GM12891 (cell line): ENCODE results near the gene SYNPO2.

Experiments used
- DNase-seq: peaks from one replicate; pipeline ENCODE4 v3.0.0; 2011; ENCODE audit warnings: low spot score; ENCODE audit not compliant: insufficient read length
- FAIRE-seq: peaks from 2 replicates; lab custom pipeline; 2011; peaks lifted over from hg19 to GRCh38; lab: Jason Lieb, UNC
- PAX5 ChIP-seq: IDR thresholded peaks from 2 replicates; pipeline ENCODE4 v1.6.1; 2011; ENCODE audit warnings: low read length, moderate library complexity, mild to moderate bottlenecking; ENCODE audit not compliant: insufficient read depth, severe bottlenecking
- POLR2A ChIP-seq: IDR thresholded peaks from 2 replicates; pipeline ENCODE4 v1.6.1; 2011; ENCODE audit warnings: low read depth, low read length, control low read depth
- POLR2AphosphoS5 ChIP-seq: IDR thresholded peaks from 2 replicates; pipeline ENCODE4 v1.6.1; 2011; ENCODE audit warnings: low read depth, low read length, control low read depth
- POU2F2 ChIP-seq: IDR thresholded peaks from 2 replicates; pipeline ENCODE4 v1.6.1; 2011; ENCODE audit warnings: low read depth, mild to moderate bottlenecking, control low read depth, low read length, moderate library complexity
- SPI1 ChIP-seq: IDR thresholded peaks from 2 replicates; pipeline ENCODE4 v1.6.1; 2011; ENCODE audit warnings: low read depth, low read length, control low read depth
- TAF1 ChIP-seq: IDR thresholded peaks from 2 replicates; pipeline ENCODE4 v1.6.1; 2011; ENCODE audit warnings: low read depth, low read length, control low read depth

SYNPO2 gene

DNA sequence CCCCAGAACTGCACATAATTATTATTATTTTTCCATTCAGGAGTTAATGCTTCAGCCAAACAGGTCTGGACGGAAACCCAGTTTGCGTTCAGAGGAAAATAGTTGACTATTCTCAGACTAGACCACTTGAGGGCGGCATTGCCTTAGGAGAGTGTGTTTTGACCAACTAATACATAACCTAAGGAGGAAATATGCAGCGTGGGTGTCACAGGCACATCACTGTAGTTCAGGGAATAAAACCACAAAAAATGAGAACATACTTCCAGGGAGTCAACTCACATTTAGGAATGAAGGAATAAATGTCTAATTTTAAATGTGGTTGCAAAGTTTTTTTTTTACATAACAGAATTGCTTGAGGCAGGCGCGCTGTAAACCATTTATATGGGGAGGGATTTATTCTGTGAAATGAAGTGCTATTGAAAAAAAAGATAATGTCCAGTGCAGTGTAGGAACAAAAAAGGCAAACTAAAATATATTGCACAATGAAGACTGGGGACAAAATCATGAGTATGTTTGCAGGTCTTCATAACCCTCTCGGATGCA lies 93.3 kb downstream of the SYNPO2 start:
- FAIRE-seq (peak; percentile 91), DNase-seq (peak; percentile 38)
- TF ChIP-seq SPI1: no peak
- no peak for TF ChIP-seq POU2F2
- no peak for TF ChIP-seq POLR2AphosphoS5
- TF ChIP-seq POLR2A: no peak
- TF ChIP-seq PAX5: no peak
- TF ChIP-seq TAF1: no peak

DNA sequence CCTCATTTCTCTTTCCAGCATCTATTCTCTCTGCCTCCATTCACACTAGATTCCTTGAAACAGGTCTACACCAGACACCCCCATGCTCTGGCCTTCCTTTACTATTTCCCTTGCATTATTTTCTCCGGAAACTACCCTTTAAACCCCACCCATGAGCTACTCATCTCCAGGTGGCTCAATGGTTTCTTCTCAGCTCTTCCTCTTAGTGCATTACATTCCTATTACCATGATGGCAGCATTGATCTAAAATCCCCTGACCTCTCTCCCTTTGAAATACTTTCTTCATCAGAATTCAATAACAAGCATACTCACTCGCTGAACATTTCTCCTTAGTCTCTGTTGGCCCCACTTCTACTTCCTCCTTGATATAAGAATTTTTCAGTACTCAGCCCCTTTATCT lies 94.6 kb downstream of the SYNPO2 start:
- no peak for DNase-seq
- FAIRE-seq: no peak
- no peak for TF ChIP-seq PAX5

DNA sequence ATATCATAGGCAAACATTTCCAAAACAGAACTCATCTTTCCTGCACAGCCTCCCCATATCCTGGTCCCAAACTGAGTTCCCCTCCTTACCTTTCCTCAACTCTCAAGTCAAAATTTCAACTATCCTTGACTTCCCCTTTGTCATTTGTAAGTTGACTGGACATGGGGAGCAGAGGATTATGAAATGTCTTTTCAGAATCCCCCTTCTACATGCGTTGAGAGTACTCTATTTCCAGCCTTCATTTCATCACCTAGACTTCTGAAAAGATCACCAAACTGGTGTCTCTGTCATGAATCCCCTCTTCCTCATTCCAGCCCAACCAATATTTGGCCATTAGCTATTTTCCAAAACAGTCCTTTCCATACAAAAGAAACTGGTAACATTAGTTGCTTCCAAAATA lies 95.2 kb downstream of the SYNPO2 start:
- FAIRE-seq: no peak

DNA sequence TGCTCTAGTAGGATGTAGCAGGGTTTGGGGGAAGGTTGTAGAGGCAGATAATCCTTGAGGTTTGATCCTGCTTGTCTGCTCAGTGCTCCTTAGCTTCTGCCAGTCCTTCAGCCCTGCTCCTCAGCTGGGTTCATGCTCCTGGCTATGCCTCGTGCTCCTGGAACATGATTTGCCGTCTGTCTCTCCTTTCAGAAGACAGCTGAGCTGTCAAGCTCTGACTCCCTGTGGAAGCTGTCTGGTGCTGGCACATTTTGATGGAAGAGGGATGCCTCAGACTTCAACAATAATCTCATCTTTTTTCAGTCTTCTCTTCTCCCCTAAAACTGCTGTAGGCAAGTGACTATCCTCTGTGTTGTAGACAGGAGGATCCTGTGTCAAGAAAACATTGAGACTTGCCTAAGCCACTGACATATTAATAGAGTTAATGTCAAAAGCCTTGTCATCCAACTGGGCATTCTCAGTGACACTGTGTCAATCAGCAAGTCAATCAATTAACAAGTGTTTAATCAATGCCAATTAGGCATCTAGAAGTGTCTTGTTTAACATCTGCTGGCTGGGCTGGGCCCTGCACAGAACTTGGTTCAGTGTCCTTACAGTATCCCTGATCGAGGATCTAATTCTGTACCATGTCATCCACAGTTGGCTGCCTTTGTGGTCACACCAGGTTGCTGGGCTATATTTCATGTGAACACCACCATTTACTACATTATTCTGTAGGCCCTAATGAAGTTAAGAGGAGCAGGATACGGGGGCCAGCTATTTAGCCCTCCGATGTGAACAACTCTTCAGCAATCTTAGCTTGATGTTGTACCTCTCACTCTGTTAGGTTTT lies 96.7 kb downstream of the SYNPO2 start:
- DNase-seq: no peak
- TF ChIP-seq PAX5: no peak
- TF ChIP-seq POU2F2: no peak
- FAIRE-seq: no peak

More for the DNA sequence above, 95.2 kb downstream of the SYNPO2 start:
- TF ChIP-seq SPI1 (no peak), POU2F2 (no peak), PAX5 (no peak), POLR2AphosphoS5 (no peak), TAF1 (no peak), POLR2A (no peak)
- no peak for DNase-seq

DNA sequence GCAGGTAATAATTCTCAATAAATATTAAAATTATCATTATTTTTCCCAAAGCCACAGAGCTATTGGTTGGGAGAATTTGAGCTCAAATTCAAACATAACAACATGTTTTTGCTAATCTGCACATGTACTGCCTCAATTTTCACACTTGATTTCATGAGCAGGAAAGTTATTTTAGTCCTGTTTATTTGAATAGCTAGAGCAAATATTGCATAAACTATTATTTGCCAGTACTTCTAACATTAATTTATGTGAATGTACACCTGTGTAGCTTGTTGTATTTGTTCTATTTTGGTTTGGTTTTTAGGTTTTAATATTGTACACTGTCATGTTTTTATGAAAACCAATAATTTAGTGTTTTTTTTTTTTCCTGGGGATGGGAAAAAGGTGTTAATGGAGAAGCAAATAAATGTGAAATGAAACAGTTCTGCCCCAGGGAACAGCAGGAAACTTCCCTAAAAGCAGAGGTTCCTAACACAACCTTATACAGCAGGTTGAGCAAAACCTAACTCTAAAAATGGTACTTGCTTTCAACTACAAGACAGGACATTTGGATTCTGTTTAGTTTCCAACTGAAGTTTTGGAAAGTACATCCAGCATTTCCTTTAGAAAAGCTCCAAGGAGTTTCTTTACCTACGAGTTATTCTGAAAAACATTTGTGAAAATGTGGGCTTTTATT lies 99.4 kb downstream of the SYNPO2 start:
- FAIRE-seq: no peak

DNA sequence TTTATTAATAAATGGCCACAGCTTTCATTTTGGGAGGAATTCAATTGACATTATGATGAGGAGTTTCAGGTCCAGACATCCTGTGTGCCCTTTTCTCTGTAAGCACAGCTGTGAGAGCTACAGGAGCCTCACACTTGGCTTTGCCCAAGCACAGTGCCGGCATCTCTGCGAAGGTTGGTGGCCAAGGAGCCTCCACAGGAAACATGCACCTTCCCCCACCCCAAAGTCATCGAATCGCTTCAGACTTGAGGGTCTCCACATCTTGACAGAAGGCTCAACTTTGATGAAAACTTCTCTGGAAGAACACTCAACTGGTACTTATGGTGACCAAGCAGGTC lies 100.0 kb downstream of the SYNPO2 start:
- FAIRE-seq: no peak
- DNase-seq: no peak
- TF ChIP-seq PAX5: no peak
- TF ChIP-seq POLR2AphosphoS5: no peak
- no peak for TF ChIP-seq POU2F2
- TF ChIP-seq TAF1: no peak
- TF ChIP-seq SPI1: no peak
- TF ChIP-seq POLR2A: no peak

More for the DNA sequence above, 99.4 kb downstream of the SYNPO2 start:
- TF ChIP-seq PAX5 (no peak), POLR2A (no peak), POU2F2 (no peak), SPI1 (no peak), TAF1 (no peak), POLR2AphosphoS5 (no peak)
- DNase-seq: no peak

DNA sequence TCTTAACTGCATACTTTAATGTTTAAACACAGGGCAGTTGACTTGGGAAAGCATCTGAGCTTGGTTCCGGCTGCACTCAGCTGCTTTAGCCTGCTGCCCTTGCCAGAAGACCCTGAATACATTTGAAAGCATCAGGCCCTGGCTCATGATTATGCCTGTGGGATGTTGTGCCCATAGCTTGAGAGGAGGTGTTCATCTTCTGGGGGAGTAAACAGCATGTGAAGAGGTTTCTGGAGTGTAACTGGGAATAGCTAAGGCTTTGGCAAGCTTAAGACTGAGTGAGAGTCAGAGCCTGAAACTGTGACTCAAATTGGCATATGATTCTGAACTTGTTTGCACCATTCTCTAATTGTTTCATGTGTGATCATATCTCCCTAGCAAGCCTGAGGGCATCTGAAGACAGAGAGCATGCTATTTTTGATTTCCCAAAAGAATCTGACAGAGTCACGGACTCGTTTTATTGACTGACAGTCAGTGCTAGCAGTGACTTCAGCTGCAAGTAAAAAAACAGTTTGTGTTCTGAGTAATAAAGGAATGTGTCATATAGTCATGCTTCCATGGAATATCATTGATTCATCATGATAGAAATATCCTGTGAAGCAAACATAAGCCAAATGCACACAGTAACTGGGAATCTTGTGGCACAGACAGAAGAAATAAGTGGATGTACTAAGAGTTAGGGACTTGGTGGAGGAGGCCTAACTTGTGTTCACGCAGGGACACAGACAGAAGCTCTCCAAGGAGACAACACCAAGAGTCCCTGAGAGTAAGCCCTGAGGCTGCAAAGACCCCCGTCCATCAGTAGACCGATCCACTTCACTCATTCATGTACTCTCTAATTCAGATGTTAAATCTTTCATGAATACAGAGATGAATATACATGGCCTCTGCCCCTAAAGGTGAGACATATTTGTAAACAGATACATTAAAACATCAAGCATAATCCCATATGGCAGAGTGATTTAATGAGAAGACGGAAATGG lies 100.7 kb downstream of the SYNPO2 start:
- no peak for FAIRE-seq
- TF ChIP-seq SPI1: no peak
- no peak for TF ChIP-seq POLR2AphosphoS5
- TF ChIP-seq POLR2A: no peak
- TF ChIP-seq POU2F2: no peak
- no peak for TF ChIP-seq TAF1
- no peak for TF ChIP-seq PAX5
- DNase-seq: no peak

DNA sequence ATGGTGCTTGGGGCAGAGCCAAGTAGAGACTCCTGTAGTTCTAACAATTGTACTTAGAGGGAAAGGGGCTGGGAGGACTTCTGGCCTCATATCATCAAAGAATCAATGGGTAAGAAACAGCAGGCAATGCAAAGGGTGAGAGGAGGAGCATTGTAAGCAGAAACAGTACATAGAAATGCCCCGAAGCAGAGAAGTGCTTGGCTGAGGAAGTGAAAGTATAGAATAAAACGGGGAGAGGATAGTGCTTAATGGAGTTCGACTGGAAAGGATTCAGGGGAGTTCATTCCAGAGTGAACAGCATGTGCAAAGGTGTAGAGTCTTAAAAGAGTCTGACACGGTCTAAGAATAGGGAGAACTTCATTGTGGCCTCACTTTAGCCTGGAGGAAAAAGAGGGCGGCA lies 103.0 kb downstream of the SYNPO2 start:
- DNase-seq (no peak), FAIRE-seq (no peak)
- peak; percentile 89 for TF ChIP-seq SPI1
- TF ChIP-seq TAF1: no peak
- TF ChIP-seq POU2F2: no peak
- TF ChIP-seq PAX5: no peak
- no peak for TF ChIP-seq POLR2AphosphoS5
- TF ChIP-seq POLR2A: no peak

DNA sequence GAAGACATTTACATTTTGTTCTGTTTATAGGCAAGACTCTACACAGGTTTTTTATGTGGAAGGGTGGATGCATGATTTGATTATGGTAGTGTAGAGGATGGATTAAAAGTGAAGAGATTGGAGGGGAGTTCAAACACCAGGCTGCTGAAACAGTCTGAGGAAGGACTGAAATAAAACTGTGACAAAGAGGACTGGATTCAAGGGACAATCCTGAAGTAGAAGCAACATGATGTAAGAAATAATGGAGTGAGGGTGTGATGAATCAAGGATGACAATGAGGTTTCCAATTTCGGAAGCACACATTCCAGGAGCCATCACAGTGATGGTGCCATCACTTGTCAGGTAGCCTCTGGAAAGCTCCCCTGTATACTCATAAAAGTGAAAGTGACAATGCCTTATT lies 103.5 kb downstream of the SYNPO2 start:
- FAIRE-seq (no peak), DNase-seq (no peak)
- TF ChIP-seq POU2F2 (no peak), PAX5 (no peak), TAF1 (no peak), POLR2AphosphoS5 (no peak), SPI1 (no peak)
